Trophoblast cell (in vitro differentiated cells and primary cell): ENCODE results near the gene FREM3.

Experiments
- DNase-seq, 2 donors: peaks; one replicate each; pipeline ENCODE4 v3.0.0-alpha.2; 2016
- H2AFZ ChIP-seq: 2 replicates; pipeline ENCODE4 v1.6.1; 2013; ENCODE audit warnings: low read length, moderate library complexity, mild to moderate bottlenecking; ENCODE audit not compliant: insufficient read depth, poor library complexity
- H2AK5ac ChIP-seq: 2 replicates; pipeline ENCODE4 v1.6.1; 2013; ENCODE audit warnings: mild to moderate bottlenecking, low read length
- H2BK120ac ChIP-seq: 2 replicates; pipeline ENCODE4 v1.6.1; 2013; ENCODE audit warnings: low read length, mild to moderate bottlenecking, moderate library complexity; ENCODE audit not compliant: insufficient read depth, poor library complexity
- H2BK12ac ChIP-seq: 2 replicates; pipeline ENCODE4 v1.6.1; 2013; ENCODE audit warnings: mild to moderate bottlenecking, low read length, moderate library complexity
- H2BK5ac ChIP-seq: 2 replicates; pipeline ENCODE4 v1.6.1; 2013; ENCODE audit warnings: low read length, low read depth, moderate library complexity, mild to moderate bottlenecking; ENCODE audit not compliant: poor library complexity
- H3K14ac ChIP-seq: 2 replicates; pipeline ENCODE4 v1.6.1; 2013; ENCODE audit warnings: mild to moderate bottlenecking, low read length
- H3K18ac ChIP-seq: 2 replicates; pipeline ENCODE4 v1.6.1; 2013; ENCODE audit warnings: mild to moderate bottlenecking, low read length
- H3K23ac ChIP-seq: 2 replicates; pipeline ENCODE4 v1.6.1; 2013; ENCODE audit warnings: low read length
- H3K27ac ChIP-seq: 2 replicates; pipeline ENCODE4 v1.5.1; 2013; ENCODE audit warnings: low read depth, mild to moderate bottlenecking, inconsistent platforms, low read length, moderate library complexity
- H3K27me3 ChIP-seq: 2 replicates; pipeline ENCODE4 v1.6.1; 2013; ENCODE audit warnings: inconsistent platforms, mild to moderate bottlenecking, low read length, moderate library complexity; ENCODE audit not compliant: insufficient read depth
- H3K36me3 ChIP-seq, 2 experiments: 1 replicate in 1 of 2; 2 replicates in 1 of 2; pipeline ENCODE4 v1.6.1; 2013; ENCODE audit warnings: low read length in 2 of 2, mild to moderate bottlenecking in 2 of 2, moderate library complexity in 1 of 2; ENCODE audit not compliant: insufficient read depth in 2 of 2, control insufficient read depth in 1 of 2
- H3K4ac ChIP-seq: 2 replicates; pipeline ENCODE4 v1.6.1; 2013; ENCODE audit warnings: low read depth, mild to moderate bottlenecking, low read length, moderate library complexity
- H3K4me1 ChIP-seq, 2 experiments: 1 replicate in 1 of 2; 2 replicates in 1 of 2; pipeline ENCODE4 v1.6.1; 2013; ENCODE audit warnings: low read length in 2 of 2, mild to moderate bottlenecking in 2 of 2, moderate library complexity in 1 of 2; ENCODE audit not compliant: insufficient read depth in 2 of 2, control insufficient read depth in 1 of 2
- H3K4me2 ChIP-seq: 2 replicates; pipeline ENCODE4 v1.6.1; 2013; ENCODE audit warnings: inconsistent platforms, mild to moderate bottlenecking, low read length, moderate library complexity
- H3K4me3 ChIP-seq: 2 replicates; pipeline ENCODE4 v1.5.1; 2013; ENCODE audit warnings: mild to moderate bottlenecking, low read depth, low read length, inconsistent platforms
- H3K79me1 ChIP-seq: one replicate; pipeline ENCODE4 v1.6.1; 2013; ENCODE audit warnings: low read length
- H3K79me2 ChIP-seq: 2 replicates; pipeline ENCODE4 v1.6.1; 2013; ENCODE audit warnings: low read length, mild to moderate bottlenecking; ENCODE audit not compliant: control insufficient read depth, insufficient read depth, poor library complexity
- H3K9ac ChIP-seq: 2 replicates; pipeline ENCODE4 v1.6.1; 2013; ENCODE audit warnings: mild to moderate bottlenecking, low read length
- H3K9me3 ChIP-seq: 2 replicates; pipeline ENCODE4 v1.6.1; 2013; ENCODE audit warnings: low read depth, mild to moderate bottlenecking, control low read depth, inconsistent platforms, low read length; ENCODE audit not compliant: insufficient read depth
- H4K12ac ChIP-seq: 2 replicates; pipeline ENCODE4 v1.6.1; 2013; ENCODE audit warnings: low read depth, mild to moderate bottlenecking, low read length, moderate library complexity
- H4K8ac ChIP-seq: 2 replicates; pipeline ENCODE4 v1.6.1; 2013; ENCODE audit warnings: low read depth, mild to moderate bottlenecking, low read length, moderate library complexity
- H4K91ac ChIP-seq: one replicate; pipeline ENCODE4 v1.6.1; 2013; ENCODE audit warnings: low read depth, mild to moderate bottlenecking, low read length, moderate library complexity
- WGBS: extraction: QIAGEN DNeasy Blood & Tissue Kit; methylation state at CpG from one replicate; pipeline ENCODE4 v1.1.7; 2013; ENCODE audit warnings: missing lambda C conversion rate; ENCODE audit not compliant: insufficient read length, insufficient coverage; ENCODE audit errors: extremely low coverage; 5-methylcytosine and 5-hydroxymethylcytosine counted together

The FREM3 gene

DNA sequence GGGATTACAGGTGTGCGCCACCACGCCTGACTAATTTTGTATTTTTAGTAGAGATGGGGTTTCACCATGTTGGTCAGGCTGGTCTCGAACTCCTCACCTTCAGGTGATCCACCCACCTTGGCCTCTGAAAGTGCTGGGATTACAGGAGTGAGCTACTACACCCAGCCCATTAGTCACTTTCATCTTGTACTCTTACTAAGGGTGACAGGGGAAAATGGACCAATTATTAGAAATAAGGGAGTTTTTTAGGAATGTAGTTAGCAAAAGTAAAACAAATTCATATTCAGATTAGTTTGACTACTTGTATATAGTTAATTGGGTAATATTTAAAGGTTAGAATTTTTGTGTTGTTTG, 160.8 kb downstream of the FREM3 start:
- no peak overlapping the region for H3K27ac ChIP-seq
- no peak overlapping the region for H2AK5ac ChIP-seq
- no CpG with 5 or more reads among the region's 3 CpGs for WGBS
- no peak overlapping the region for H3K4me3 ChIP-seq
- H4K91ac ChIP-seq = no peak overlapping the region
- no peak overlapping the region for H3K4me2 ChIP-seq
- no peaks in the 10 kb centered on the region for H3K9me3 ChIP-seq
- H2BK120ac ChIP-seq = no peak overlapping the region
- no peak overlapping the region for H2BK5ac ChIP-seq
- H3K23ac ChIP-seq = no peak overlapping the region
- H4K12ac ChIP-seq = no peak overlapping the region
- no peak overlapping the region for H3K9ac ChIP-seq
- H3K4ac ChIP-seq = no peak overlapping the region
- DNase-seq = no peak
- peaks cover 3 to 26% of the 10 kb centered on the region in 2 experiments for H3K36me3 ChIP-seq
- H2AFZ ChIP-seq = no peak overlapping the region
- H3K79me1 ChIP-seq = no peaks in the 10 kb centered on the region
- no peaks in the 10 kb centered on the region for H3K4me1 ChIP-seq
- H3K14ac ChIP-seq = no peak overlapping the region
- no peaks in the 10 kb centered on the region for H3K79me2 ChIP-seq
- no peak overlapping the region for H2BK12ac ChIP-seq
- H3K18ac ChIP-seq = no peak overlapping the region
- H3K27me3 ChIP-seq = no peaks in the 10 kb centered on the region
- no peak overlapping the region for H4K8ac ChIP-seq

DNA sequence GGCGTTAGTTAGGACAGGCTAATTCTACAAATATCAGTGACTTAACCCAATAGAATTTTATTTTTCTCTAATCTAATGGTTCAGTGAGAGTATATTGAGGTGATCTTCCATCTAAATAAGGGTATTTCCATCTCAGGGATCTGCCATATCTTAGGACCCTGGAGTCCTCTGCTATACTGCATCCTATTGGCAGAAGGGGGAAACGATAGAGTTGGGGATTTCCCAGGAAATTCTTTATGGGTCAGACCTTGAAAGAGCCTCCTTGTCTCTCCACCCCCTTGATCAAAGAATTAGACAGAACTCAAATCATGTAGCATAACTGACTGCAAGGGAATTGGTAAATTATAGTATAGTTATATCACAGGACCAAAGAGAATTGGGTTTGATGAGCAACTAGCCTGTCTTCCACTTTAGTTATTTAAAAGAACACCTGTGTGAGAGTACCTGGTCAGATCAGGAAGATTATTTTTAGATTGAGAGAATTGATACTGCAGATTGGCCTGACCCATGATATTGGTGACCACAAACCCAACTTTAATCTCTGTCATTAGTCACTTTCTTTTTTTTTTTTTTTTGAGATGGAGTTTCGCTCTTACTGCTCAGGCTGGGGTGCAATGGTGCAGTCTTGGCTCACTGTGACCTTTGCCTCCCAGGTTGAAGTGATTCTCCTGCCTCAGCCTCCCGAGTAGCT, 161.4 kb downstream of the FREM3 start:
- no peak overlapping the region for H2BK120ac ChIP-seq
- H3K18ac ChIP-seq = no peak overlapping the region
- H4K8ac ChIP-seq = no peak overlapping the region
- no peak overlapping the region for H3K9ac ChIP-seq
- no peaks in the 10 kb centered on the region for H3K79me2 ChIP-seq
- no peak overlapping the region for H2BK12ac ChIP-seq
- no peak overlapping the region for H2AFZ ChIP-seq
- H3K23ac ChIP-seq = no peak overlapping the region
- peaks cover 3 to 25% of the 10 kb centered on the region in 2 experiments for H3K36me3 ChIP-seq
- no peaks in the 10 kb centered on the region for H3K9me3 ChIP-seq
- H3K4me1 ChIP-seq = no peaks in the 10 kb centered on the region
- H3K14ac ChIP-seq = no peak overlapping the region
- no CpG with 5 or more reads among the region's 4 CpGs for WGBS
- H3K4ac ChIP-seq = no peak overlapping the region
- no peak for DNase-seq
- no peak overlapping the region for H4K91ac ChIP-seq
- H2BK5ac ChIP-seq = no peak overlapping the region
- H2AK5ac ChIP-seq = no peak overlapping the region
- H3K27ac ChIP-seq = no peak overlapping the region
- H4K12ac ChIP-seq = no peak overlapping the region
- H3K4me2 ChIP-seq = no peak overlapping the region
- no peak overlapping the region for H3K4me3 ChIP-seq
- no peaks in the 10 kb centered on the region for H3K27me3 ChIP-seq
- H3K79me1 ChIP-seq = no peaks in the 10 kb centered on the region

- no peak overlapping the region for H4K91ac ChIP-seq
- H3K4me1 ChIP-seq = no peaks in the 10 kb centered on the region
- no peak overlapping the region for H3K23ac ChIP-seq
- DNase-seq = no peak
- no CpG with 5 or more reads among the region's 2 CpGs for WGBS
- H2BK12ac ChIP-seq = no peak overlapping the region
- no peak overlapping the region for H3K4me3 ChIP-seq
- no peak overlapping the region for H3K14ac ChIP-seq
- no peaks in the 10 kb centered on the region for H3K79me1 ChIP-seq
- no peak overlapping the region for H3K9ac ChIP-seq
- no peak overlapping the region for H3K18ac ChIP-seq
- H3K36me3 ChIP-seq = peaks cover 17 to 23% of the 10 kb centered on the region in 2 experiments
- H3K27ac ChIP-seq = no peak overlapping the region
- no peak overlapping the region for H3K4ac ChIP-seq
- no peaks in the 10 kb centered on the region for H3K27me3 ChIP-seq
- H2AFZ ChIP-seq = no peak overlapping the region
- H4K12ac ChIP-seq = no peak overlapping the region
- no peak overlapping the region for H2AK5ac ChIP-seq
- no peaks in the 10 kb centered on the region for H3K79me2 ChIP-seq
- H3K9me3 ChIP-seq = no peaks in the 10 kb centered on the region
- H2BK5ac ChIP-seq = no peak overlapping the region
- H2BK120ac ChIP-seq = no peak overlapping the region
- no peak overlapping the region for H4K8ac ChIP-seq
- no peak overlapping the region for H3K4me2 ChIP-seq
These were observed 168.5 kb downstream of the FREM3 start for GRCh38 chr4:143531788-143532491.

GRCh38 chr4:143531380-143531779, 169.1 kb downstream of the FREM3 start:
- H3K9me3 ChIP-seq = no peaks in the 10 kb centered on the region
- H3K4me3 ChIP-seq = no peak overlapping the region
- H2AFZ ChIP-seq = no peak overlapping the region
- H2AK5ac ChIP-seq = no peak overlapping the region
- no peak overlapping the region for H3K18ac ChIP-seq
- peaks cover 20 to 23% of the 10 kb centered on the region in 2 experiments for H3K36me3 ChIP-seq
- H4K91ac ChIP-seq = no peak overlapping the region
- no peak overlapping the region for H4K12ac ChIP-seq
- H2BK12ac ChIP-seq = no peak overlapping the region
- no peak overlapping the region for H3K27ac ChIP-seq
- no peaks in the 10 kb centered on the region for H3K4me1 ChIP-seq
- H4K8ac ChIP-seq = no peak overlapping the region
- no peak overlapping the region for H3K4ac ChIP-seq
- no peak overlapping the region for H3K9ac ChIP-seq
- H3K27me3 ChIP-seq = no peaks in the 10 kb centered on the region
- H3K79me1 ChIP-seq = no peaks in the 10 kb centered on the region
- H2BK120ac ChIP-seq = no peak overlapping the region
- no peak overlapping the region for H3K23ac ChIP-seq
- H2BK5ac ChIP-seq = no peak overlapping the region
- no CpG with 5 or more reads among the region's 1 CpG for WGBS
- no peak overlapping the region for H3K14ac ChIP-seq
- no peak overlapping the region for H3K4me2 ChIP-seq
- DNase-seq = no peak
- no peaks in the 10 kb centered on the region for H3K79me2 ChIP-seq
